ENCODE measurements around the gene NTSR1.
"Not testable (repeated sequence)": the region's sequence is repeated elsewhere in the genome, so short reads cannot be mapped to it uniquely, and the experiment has no call there.

NTSR1 gene

DNA sequence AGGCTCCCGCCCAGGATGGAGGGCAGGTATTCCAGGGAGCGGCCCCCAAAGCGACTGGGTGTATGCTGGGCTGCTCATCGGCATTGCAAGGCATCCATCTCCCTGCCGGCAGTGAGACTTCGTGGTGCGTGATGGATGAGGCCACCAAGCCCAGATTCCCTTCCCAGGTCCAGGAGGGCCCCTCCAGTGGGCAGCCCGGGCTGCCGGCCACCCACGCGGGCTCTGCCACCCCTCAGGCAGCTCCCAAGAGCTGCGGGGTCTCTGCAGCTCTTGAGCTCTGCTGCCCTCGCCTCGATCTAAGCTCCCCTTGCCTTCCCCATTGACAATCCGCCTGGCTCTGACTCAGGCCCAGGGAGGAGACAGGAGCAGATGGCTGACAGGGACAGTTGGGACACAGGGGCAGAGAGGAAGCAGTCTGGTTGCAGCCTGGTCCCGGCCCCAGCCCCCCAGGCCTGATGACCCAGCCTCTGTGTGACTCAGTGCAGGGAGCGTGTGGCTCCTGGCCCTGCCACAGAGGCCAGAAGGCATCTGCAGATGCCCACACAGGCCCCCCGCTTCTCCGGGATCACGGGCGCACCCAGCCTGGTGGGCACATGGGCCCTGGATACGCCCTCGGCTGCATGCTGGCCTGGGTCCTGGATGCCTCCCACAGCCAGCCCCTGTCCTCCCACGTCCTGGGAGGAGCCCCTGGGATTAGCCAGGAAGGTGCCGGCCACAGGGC is 33.3 kb upstream of the NTSR1 start:
- DNase-seq, result no peak

DNA sequence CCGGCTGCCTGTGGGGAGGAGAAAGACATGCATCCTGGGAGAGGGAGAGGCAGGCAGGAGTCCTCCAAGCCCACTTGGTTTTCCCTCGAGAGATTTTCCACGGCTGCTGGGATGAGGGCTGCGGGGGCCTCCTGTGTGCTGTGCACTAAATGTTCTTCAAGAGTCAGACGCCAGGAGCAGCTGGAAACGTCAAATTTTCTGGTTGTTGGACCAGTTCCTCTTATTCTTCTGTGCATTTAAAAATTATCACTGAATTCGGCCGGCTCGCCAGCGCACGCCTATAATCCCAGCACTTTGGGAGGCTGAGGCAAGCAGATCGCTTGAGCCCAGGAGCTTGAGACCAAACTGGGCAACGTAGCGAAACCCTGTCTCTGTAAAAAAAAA is 32.8 kb upstream of the NTSR1 start:
- no peak for DNase-seq

DNA sequence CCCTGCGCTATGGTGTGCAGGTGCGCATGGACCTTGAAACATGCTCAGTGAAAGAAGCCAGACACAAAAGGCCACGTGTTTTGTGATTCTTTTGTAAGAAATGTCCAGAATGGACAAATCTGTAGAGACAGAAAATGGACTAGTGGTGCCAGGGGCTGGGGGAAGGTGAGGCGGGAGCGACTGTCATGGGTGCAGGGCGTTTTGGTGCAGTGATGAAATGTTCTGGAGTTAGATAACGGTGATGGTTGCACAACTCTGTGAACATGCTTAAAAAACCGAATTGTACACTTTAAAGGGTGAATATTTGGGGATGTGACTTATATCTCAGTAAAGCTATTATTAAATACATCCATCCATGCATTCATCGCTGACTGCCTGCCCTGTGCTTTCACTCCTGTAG is 31.7 kb upstream of the NTSR1 start:
- DNase-seq, result no peak

DNA sequence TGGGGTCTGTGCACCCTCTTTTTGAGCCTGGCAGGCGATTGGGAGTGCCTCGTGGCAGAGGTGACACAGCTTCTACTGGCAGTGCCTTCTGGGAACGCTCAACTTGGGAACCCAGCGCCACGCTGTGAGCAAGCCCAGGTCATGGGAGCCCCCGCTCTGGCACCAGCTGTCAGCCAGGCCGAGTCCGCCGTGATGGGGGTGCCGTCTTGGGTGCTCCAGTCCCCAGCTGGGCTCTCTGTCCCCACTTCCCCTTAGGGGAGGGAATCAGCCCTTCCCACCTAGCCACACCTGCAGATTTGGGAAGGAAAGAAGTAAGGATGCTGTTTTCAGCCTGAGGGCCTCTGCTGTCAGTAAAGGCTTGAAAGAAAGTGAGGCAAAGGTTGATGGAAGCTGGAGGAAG is 31.0 kb upstream of the NTSR1 start:
- no peak for DNase-seq

DNA sequence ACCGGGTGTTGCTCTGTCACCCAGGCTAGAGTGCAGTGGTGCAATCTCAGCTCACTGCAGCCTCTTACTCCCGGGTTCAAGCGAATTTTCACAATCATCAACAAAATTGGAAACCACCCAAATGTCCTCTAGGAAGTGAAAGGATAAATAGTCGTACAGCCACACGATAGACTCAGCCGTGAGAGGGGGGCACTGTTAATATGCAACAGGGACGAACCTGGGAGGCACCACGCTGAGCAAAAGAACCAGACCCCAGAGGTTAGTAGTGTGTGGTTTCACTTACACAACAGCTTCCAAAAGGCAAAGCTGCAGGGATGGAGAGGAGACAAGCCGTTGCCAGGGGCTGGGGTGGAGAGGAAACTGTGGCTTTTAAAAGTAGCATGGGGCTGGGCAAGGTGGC is 30.1 kb upstream of the NTSR1 start:
- DNase-seq, result no peak

DNA sequence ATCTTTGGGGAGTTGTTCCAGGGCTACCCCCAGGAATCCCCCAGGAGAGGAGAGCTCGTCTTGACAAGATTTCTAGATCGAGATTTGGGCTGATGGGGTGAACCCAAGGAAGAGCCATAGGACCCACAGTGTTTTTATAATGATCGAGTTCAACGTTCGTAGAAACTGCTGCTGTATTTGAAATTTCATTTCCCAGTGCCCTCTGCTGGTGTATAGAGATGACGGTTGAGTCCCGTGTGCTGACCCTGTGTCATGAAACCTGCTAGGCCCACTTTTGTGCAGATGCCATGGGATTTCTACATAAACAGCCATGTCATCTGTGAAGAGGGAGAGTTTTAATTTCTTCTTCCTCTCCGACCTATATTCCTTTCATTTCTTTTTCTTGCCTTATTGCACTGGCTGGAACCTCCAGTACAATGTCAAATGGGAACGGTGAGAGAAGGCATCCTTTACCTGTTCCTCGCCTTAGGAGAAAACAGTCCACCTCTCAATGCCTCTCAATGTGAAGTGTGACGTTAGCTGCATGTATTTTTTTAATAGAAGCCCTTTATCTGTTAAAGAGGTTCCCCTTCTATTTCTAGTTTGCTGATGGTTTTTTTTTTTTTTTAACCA is 28.6 kb upstream of the NTSR1 start:
- no peak for DNase-seq

DNA sequence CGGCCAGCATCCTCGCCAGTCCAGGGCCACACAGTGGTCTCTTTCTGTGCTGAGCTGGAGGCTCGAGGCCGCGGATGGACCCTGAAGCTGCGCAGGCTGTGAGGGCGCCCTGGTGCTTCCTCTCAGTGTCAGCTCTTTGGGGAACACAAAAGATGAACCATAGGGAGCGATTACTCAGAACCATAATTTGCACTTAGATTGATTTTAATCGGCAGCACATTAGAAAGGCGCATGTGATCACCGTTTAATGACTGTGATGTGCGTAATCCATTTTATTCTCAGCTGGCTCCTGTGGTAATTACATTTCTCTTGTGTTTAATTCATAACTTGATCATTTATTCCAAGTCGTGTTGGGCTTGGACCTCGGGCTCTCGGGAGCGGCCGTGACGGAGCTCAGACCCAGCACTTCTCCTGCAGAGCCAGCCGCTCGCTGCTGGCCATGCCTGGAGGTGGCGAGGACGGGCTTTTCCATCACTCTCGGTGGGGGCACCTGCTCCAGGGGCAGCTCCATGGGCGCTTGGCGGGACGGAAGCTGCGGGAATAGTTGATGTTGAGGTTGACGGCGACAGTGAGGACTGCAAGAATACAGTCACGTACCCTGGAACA is 25.6 kb upstream of the NTSR1 start:
- DNase-seq, result no peak

DNA sequence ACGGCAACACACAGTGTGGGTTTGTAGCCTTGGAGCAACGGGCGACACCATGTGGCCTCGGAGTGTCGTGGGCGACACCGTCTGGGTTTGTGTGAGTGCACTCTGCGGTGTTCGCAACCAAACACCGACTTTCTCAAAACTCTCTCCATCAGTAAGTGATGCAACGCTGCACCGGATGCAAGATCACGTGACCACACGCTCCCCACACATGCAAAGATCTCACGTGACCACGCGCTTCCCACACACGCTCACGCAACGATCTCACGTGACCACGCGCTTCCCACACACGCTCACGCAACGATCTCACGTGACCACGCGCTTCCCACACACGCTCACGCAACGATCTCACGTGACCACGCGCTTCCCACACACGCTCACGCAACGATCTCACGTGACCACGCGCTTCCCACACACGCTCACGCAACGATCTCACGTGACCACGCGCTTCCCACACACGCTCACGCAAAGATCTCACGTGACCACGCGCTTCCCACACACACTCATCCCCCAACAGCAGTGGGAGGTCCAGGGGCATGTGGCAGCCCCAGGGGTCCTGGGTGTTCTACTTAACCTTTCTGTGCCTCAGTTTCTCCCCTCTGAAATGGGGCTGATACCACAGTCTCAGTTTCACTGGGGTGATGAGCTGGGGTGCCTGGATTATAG is 24.8 kb upstream of the NTSR1 start:
- DNase-seq, result not testable (repeated sequence)

DNA sequence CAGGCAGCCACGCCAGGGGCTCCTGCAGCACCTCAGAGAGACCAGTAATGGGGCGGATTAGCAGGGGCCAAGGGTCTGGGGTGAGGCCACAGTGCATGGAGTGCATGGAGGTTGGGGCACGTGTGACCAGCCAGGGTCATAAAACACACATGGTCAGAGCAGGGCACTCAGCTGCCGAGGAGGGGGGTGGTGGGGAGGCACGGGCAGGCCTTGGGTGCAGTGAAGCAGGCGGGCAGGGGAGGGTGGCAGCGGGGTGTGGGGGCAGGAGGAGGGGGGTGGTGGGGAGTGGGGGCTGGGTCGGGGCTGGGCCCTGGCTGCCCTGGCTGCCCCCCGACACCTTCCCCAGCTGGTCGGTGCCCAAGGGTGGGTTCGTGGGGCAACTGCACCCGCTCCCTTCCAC is 23.7 kb upstream of the NTSR1 start:
- no peak for DNase-seq

DNA sequence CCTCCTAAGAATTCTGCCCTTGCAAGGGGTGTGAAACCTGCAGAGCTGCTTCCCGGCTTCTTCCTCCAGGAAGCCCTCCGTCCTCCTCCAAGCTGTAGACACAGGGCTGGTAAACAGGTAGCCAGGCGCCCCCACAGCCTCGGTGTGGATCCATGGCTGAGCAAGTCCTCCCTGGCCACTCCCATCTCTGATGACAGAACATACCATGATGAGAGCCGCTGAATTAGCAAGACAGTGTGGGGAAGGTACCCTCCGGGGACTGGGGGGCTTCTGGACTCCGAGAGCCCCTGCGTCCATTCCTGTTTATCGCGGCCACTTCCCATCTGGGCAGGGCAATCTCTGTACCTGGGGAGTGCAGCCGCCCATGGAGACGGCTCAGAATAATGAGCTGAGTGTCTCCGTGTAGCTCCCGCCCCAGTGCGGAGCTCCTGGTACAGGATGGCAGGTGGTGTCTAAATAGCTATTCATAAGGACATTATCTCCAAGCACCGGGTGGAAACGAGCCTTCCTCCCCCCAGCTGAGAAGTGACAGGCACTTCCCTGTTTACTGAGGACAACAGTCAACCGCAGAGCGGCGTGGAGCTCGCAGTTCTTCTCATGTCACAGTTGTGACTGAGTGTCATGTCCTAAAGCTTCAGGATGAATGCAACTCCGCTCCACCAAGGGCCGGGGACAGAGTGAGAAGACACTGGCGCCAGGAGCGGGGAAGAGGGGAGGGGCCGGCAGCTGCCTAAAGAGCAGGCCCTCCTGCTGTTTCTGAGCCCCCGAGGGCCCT is 22.7 kb upstream of the NTSR1 start:
- DNase-seq, result no peak

DNA sequence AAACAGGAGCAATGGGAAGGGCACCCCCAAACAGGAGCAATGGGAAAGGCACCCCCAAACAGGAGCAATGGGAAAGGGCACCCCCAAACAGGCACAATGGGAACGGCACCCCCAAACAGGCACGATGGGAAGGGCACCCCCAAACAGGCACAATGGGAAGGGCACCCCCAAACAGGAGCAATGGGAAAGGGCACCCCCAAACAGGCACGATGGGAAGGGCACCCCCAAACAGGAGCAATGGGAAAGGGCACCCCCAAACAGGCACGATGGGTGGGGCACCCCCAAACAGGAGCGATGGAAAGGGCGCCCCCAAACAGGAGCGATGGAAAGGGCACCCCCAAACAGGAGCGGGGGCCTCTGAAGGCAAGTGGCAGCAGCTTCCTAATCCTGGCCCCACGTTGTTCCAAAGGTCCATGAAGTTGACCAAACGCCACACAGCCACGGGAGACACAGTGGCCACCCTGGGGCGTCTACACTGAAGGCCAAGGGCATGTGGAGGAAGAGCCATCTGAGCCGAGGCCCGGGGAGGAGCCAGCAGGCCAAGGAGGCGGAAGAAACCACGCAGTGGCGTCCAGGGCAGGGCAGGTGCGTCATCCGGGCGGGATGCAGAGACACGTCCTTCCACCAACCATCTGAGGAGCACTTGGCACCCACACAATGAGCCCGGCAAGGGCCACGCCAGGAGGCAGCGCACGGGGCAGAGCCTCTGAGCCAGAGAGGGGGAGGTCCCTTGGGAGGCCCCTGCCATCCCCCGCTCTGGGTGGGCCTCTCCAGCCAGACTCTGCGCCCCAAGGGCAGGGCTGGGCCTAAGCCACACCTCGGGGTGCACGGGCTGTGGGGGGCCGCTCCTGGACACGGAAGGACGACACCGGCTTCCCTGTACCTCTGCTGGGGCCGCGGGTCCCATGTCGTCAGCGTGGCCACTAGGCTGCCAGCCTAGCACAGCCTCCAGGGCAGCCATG is 21.5 kb upstream of the NTSR1 start:
- DNase-seq, result no peak

DNA sequence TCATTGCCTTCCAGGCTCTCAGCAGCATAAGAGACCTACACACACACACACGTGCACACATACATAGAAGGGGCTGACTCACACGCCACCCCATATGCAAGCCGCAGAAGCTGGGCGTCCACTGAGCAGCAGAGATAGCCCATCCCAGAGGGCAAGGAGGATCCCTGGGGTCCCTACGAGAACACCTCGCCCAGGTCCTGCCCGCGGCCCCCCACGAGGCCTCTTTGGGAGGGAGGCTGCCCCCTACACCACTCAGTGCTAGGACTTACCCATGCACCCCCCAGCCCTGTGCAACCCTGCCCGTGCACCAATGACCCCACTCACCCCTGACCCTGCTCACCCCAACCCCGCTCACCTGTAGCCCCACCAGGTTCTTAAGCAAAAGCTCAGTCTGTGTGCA is 20.6 kb upstream of the NTSR1 start:
- no peak for DNase-seq

DNA sequence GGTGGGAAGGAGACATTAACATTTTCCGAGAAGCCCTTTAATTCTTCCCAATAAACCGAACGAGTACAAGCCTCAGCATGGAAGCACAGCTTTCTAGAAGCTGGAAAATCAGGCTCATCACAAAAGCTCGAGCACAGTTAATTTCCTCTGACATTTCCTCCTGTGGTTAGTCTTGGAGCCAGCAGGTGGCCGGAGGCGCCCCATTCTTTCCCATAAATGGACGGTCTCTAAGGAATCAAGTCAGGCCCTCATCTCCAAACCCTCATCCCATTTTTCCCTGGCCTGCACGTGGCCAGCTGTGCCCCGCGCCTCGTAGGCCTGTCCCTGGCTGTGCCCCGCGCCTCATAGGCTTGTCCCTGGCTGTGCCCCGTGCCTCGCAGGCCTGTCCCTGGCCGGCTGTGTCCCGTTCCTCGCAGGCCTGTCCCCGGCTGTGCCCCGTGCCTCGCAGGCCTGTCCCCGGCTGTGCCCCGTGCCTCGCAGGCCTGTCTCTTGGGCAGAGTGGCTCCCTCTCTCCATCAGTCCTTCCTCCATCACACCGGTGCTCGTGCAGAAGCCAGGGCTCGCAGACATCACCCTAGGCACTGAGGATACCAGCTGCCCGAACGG is 19.7 kb upstream of the NTSR1 start:
- DNase-seq, result no peak

DNA sequence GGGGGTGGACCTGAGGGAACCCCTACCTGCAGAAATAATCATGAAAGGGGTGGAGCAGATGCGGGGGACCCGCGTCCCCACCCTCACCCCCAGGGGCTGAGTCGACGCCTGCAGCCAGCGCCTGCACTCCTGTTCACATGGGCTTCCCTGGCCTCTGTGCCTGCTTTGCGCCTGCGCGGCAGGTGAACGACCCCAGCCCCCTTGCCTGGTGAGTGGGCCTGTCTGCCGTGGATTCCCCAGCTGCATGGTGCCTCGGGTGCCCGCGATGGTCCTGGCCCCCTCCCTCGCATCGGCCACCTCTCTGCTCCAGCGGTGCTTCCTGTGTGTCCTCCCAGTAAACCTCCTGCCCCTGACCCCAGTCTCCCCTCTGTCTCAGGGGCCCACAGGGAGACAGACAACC is 18.8 kb upstream of the NTSR1 start:
- DNase-seq, result no peak

DNA sequence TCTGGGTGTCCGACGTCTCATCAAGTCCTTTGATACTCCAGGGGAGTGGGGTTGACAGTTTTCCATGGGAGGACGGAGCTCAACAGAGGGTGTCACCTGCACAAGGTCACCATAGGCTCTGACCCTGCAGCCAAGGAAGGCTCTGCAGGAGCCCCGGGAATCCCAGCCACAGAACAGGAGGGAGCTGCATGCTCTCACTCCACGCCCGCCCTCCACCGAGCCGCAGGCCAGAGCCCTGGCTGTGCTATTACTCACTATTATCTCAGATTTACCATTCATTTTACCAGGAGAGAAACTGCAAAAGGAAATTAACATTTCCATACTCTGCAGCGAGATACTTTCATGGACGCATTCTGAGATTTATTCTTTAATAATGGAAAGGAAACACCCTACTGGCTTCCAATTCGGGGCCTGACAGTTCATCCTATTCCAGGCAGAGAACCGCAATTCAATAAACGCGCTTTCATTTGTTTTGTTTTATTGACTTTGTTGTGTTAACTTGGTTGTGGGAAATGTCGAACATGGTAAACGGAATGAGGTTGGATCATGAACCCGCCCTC is 18.3 kb upstream of the NTSR1 start:
- no peak for DNase-seq

DNA sequence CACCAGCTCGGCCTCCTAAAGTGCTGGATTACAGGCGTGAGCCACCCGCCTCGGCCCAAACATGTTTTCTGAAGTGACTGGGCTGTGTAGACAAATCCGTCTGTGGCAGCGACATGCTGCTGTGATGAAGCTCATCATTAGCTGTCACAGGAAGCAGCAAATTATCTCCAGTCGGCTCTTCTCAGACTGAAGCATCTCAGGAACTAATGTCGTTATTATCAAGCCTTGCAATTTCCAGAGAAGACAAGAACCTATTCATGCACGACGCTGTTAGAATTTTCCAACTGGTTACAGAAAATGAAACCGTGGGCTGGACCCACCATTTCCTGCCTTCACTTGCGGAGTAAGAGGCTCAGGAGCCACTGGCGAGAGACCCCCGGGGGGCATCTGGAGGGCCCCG is 17.1 kb upstream of the NTSR1 start:
- DNase-seq, result no peak

DNA sequence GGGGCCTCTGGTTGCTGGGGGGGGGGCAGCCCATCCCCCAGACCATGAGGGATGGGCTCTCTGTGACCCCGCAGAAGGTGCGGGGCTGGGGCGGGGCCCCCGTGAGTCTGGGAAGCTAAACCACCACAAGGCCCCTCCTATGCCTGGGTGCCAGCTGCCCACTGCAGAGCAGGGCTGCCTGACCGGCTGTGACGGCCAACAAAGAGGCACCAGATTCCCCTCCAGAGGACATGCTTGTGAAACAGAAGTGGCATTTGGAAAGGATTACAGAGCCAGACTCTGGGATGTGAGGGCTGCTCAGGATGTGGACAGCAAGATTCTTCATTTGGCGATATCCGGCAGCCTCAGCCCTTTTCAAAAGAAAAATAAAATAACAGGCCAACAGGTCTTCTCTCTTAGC is 16.5 kb upstream of the NTSR1 start:
- DNase-seq, result no peak

DNA sequence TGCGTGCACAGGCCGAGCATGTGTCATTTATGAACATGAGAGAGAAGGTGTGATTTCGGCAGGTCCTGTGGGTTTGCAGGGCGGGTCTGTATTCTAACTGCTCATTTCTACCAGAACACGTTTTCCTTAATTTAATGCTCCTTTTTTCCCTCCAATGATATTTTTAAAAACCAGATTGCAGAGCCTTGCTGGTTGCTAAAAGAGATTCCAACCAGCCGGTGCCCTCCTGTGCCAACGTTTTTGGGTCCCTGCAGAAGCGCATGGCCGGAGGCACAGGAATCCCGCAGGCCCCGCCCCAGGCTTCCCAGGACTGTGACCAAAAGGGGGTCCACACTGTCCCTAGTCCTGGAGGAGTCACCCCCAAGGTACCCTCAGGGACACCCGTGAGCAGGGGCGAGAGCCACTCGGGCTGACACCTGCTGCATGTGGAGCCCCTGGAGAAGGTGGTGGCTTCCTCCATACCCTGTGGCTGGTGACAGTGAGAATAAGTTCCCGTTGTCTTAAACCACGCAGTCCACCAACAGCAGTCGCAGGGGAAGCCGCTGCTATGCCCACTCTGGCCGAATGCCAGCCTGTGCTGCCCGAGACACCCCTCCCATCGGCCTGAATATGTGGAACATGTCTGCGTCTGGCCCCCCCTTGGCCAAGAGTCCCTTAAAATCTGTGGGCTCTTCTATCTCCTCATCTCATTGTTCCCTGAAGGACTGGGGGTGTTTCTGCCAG is 15.7 kb upstream of the NTSR1 start:
- DNase-seq, result no peak

DNA sequence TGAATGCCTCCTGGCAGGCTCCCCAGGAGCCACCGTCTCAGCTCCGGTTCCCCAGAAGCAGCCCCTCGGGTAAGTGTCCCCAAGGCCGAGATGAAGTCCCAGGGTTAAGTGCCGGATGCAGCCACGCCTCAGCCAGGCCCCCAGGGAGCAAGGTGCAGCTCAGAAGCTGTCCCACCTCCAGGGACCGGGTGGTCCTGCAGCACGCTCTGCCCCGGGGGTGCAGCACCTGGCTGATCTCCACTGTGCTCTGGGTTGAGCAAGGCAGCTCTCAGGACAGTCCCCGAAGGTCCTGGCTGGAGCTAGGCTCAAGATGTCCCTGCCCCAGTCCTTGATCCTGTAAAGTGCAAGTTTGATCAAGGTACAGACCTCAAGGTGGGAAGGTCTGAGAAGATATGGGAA is 15.1 kb upstream of the NTSR1 start:
- no peak for DNase-seq

DNA sequence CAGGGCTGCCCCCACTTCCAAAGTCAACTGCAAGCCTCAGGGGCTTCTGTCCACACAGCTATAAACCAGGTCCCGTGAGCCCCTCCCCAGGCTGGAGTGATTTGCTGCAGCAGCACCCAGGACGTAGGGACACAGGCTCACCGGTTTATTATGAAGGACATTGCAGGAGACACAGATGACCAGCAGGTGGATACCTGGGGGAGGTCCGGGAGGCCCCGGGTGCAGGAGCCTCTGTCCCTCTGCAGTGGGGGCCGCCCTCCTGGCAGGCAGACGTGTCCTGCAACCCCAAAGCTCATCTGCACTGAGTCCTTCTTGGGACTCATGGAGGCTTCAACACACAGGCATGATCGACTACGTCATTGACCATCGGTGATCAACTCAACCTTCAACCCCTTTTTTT is 14.5 kb upstream of the NTSR1 start:
- DNase-seq, result no peak

DNA sequence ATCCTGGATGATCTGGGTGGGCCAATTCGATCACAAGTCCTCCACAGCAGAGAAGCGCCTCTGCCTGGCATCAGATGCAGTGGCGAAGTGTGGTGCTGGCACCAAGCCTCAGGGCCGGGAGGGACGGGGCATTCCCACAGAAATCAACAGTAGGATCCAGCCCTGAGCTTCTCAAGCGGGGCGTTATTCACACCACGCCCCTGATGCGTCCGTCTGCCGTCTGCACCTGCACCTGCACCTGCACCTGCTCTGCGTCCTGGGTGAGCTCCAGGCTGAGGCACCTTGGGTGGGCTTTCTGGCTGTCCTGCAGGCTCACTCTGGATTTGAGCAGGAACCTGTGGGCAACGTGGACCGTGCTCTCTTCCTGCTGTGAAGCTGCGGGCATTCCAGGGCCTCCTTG is 13.8 kb upstream of the NTSR1 start:
- no peak for DNase-seq
